Jurkat, Clone E6-1 (cell line): Measurements from ENCODE around the gene ABCC5.

Experiments used
- DNase-seq: peaks from one replicate; pipeline ENCODE4 v3.0.0-alpha.2; 2011; ENCODE audit warnings: low read depth, low spot score
- H3K4me3 ChIP-seq: 2 replicates; pipeline ENCODE4 v1.5.1; 2011; ENCODE audit warnings: mild to moderate bottlenecking, low read length, control low read depth, moderate library complexity

ABCC5 gene

DNA sequence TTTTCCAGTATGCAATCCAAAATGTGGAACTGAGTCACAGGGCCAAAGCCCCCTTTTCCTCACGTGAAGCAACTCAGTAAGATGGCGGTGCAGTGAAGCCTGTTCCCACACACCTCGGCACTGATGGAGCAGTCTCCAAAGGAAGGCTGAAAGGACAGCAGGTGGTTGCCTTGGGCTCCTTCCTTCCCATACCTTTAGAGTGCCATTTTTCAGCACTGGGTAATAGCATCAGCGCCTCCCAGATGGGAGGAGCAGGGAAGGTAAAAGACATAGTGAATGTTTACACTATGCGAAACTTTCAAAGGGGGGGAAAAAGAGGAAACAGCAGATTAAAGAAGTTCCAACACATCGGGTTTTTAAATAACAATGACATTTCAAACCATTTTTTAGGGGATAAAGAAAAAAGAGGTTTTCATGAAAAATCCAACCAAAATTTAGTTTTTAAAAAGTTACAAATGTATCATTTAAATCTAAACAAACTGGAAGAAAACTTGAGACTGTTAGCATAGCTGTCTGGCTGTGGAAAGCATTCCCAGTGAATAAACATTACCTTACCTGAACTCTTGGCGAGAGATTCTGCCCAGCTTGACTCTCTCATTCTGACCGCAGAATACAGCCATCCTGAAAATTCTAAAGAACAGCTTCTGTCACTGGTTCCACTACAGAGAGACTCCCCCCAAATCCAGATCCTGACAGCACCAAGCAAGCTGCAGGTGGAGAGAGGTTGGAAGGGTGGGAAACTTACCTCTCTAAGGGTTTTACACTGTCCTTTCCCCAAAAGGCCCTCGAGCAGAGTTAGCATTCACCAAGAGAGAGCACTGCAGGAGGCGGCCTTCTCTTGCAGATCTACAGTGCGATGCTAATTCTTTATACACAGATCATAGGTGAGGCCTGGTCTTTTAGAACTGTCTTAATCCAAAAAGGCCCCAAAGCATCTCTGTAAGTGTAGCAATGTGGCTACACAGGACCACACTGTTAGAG, 32.6 kb downstream of the ABCC5 start:
- no peak for DNase-seq
- H3K4me3 ChIP-seq = no peak overlapping the region

DNA sequence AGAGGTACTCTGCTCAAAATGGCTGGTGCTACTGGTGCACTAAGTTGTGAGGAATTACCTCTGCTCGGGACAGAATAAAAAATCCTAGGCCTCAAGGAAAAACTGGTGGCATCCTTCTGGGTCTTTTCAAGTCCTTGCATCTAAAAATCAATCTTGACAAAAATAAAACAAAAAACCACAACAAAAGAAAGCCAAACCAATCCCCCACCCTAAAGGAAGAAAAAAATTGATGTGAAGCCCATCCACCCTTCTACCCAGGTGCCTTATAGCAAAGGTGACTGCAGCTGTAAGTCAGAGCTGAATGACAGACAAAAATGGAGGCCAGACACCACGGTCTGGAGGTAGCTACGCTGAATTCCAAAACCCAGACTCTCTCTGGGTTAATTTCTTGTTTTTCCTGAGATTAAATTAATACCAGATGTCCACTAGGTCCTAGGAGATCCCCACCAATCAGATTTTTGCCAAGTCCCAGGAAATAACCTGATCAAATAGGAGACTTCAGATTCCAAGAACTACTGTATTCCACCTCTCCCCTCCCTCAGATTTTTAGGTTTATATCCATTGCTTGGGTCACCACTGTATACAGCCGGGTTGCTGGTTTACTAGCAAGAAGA, 33.5 kb downstream of the ABCC5 start:
- DNase-seq = peak; percentile 50
- H3K4me3 ChIP-seq = no peak overlapping the region

DNA sequence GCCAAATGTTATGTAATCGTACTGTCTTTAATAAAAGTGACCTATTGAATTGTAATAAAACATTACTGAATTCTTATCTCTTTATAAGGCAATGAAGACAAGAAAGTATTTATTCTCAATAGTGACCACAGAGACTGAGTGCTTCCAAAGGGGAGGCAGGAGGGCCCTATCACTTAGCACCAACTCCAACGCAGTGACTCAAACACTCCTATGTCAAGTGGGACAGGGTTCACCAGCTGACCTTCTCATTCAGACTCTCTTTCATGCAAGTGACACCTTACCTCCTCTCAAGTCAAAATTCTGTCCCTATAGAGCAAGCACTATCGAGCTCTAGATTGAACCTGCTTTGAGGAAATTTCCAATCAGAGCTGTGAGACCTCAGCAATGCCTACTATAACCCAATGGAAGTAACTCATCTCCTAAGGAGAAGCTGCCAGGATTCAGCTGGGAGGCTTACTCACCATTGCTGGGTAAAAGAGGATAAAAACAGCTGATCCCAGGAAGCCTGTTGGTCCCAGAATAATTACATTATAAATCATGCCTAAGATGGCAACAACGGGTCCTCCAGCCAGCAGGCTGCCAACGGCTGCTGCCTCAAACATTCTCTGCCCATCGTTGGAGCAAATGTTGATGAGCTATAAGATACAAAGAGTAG, 35.6 kb downstream of the ABCC5 start:
- H3K4me3 ChIP-seq = no peak overlapping the region
- no peak for DNase-seq

DNA sequence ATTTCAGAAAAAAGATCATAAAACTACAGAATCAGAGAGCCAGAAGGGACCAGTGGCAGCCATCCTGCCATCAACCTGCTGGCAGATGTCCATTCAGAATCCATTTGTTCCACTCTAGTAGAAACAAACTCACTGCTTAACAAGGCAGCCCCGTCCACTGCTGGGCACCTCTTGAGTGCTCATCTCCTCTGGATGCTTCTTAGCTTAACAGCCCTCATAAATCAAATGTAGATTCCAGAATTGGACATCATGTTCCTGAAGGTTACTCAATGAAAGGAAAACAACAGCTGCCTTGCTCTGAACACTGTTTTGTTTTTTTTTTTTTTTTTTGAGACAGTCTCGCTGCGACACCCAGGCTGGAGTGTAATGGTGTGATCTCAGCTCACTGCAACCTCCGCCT, 37.3 kb downstream of the ABCC5 start:
- no peak for DNase-seq
- H3K4me3 ChIP-seq = no peak overlapping the region

DNA sequence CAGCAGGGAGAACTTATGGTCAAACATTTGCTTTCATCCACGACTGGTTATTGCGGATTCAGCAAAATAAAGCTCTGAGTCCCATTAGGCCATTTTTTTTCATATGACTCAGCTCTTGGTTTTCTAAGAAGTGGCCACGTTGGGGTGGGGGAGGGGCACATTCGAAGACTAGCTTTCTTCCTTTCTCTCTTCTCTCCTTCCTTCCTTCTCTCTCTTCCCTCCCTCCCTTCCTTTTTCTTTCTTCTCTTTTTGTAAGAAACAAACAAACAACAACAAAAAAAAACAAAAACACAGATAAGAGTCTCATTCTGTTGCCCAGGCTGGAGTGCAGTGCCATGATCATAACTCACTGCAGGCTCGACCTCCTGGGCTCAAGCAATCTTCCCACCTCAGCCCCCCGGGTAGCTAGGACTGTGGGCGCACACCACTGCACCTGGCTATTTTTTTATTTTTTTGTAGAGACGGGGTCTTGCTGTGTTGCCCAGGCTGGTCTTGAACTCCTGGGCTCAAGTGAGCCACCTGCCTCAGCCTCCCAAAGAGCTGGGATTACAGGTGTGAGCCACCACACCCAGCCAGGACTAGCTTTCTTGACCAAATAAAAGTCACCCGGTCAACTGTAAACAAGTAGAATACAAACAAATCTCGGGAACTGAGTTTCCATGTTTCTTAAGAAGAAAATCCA, 41.6 kb downstream of the ABCC5 start:
- no peak overlapping the region for H3K4me3 ChIP-seq
- no peak for DNase-seq

DNA sequence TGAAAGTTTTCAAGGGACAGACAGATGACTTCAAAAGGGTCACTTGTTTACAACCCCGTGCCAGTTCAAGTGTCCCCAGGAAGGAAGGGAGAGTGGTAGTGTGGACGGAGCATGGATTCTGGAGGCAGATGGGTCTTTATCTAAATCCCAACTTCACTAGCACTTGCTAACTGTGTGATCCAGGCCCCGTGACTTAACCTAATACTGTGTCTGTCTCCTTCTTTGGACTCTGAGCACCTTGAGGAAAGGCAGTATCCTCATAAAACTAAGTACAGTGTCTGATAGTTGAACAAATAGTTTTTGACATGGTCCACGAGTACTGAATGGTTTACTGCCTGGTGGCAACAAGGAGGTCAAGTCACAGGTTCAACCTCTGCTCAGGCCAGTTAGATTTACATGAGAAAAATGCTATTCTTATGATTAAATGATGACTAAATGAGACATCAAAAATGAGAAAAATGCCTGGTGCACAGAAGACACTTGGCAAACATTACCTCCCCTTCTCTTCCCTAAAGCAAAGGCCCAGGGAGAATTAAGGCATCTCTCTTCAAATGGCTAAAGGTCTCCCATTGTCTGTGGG, 48.9 kb downstream of the ABCC5 start:
- DNase-seq = no peak
- H3K4me3 ChIP-seq = no peak overlapping the region

DNA sequence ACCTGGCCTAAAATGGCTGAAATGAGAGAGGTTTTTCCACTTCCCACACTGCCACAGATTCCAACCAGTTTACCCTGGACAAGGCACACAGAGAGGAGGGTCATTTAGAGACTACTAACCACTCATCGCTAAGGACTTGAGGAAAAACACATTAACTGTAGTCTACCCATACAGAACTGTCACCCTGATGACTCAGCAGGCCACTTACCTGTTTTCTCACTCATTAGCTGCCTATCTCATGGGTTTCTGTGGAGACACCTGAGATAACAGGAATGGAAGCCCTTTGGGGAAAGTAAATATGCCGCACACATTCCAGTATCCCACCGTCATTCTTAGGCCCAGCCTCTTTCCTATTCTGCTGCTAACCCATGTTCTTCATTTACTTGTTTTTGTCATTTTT, 50.0 kb downstream of the ABCC5 start:
- no peak overlapping the region for H3K4me3 ChIP-seq
- no peak for DNase-seq

DNA sequence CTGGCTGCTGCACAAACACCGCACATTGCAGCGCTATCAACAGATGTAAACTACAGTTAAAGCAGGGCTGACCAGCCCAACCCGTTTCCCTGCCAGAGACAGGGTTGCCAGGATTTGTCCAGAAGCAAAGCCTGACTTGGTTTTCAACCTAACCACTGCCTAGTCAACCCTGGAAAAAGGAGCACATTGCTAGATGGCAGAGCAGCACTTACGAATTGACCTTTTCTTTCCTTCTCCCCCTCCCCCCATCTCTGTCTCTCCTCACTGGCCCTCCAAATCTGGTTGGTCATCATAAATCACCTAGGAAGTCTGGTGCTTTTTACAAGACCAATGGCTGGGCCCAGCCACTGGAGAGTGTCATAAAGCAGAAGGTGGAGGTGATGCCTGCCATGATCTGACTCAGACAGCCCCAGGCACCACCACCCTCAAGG, 51.3 kb downstream of the ABCC5 start:
- H3K4me3 ChIP-seq = no peak overlapping the region
- DNase-seq = no peak

DNA sequence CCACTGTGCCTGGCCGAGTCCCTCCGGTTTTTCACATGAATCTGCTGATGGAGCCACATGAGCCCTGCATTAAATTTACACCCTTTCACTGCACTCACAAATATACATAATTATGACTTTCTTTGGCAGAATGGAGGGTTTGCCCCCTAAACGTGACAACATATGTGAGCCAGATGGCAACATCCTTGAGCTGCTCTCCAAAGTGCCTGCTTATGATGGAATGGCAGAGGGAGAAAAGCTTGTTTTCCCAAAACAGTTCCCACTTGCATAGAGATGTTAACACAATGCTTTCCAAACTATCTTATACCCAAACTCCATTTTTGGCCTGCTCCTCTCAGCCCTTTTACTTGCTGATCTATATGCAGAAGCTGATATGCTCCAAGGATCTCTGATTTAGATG, 54.9 kb downstream of the ABCC5 start:
- DNase-seq = no peak
- no peak overlapping the region for H3K4me3 ChIP-seq

DNA sequence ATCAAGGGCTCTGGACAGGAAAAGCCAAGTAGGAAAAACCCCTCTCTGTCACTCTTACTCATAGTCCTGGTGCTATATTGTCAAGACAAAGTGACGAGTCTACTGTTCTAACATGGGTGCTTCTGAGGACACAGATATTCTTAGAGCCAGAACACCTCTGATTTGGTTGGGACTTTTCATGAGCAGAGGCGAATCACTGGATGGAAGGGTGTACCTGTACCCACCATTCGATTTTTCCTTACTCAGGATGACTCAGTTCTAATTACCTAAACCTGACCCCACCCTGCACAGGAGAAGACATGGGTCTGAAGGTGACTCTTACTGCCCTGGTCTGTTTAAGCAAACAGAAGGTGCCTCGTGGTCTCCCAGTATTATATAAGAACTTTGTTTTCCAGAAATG, 58.5 kb downstream of the ABCC5 start:
- H3K4me3 ChIP-seq = no peak overlapping the region
- DNase-seq = no peak

DNA sequence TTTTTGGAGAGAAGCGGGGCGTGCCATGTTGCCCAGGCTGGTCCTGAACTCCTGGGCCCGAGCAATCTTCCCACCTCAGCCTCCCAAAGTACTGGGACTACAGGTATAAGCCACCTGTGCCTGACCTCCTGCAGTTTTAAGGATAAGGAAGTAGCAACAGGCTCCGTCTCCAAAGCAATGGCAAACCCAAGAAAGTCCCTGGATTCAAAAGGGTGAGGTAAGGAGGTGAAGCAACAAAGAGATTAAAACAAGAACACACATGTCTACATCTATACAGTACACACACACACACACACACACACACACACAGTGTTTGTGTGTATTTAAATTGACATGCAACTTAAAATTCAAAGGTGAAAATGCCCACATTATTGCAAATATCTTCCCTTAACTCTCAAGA, 58.9 kb downstream of the ABCC5 start:
- H3K4me3 ChIP-seq = no peak overlapping the region

DNA sequence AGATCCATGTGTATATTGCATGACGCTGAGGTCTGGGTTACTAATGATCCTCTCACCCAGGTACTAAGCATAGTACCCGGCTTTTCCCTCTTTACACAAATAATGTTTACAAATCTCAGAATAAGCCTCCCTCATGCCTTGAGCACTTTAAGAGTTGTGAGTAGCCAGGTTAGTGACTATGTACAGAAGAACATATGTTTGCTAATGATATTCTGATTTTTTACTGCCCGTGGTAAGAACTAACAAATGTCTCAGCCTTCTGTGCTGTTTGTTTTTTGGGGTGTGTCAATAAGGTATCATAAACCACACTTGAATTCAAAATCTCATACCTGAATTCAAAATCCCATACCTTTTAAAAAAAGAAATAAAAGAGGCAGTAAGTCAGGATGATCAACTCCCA, 59.5 kb downstream of the ABCC5 start:
- no peak overlapping the region for H3K4me3 ChIP-seq
- DNase-seq = no peak

More for the DNA sequence above, 58.9 kb downstream of the ABCC5 start:
- DNase-seq = no peak

DNA sequence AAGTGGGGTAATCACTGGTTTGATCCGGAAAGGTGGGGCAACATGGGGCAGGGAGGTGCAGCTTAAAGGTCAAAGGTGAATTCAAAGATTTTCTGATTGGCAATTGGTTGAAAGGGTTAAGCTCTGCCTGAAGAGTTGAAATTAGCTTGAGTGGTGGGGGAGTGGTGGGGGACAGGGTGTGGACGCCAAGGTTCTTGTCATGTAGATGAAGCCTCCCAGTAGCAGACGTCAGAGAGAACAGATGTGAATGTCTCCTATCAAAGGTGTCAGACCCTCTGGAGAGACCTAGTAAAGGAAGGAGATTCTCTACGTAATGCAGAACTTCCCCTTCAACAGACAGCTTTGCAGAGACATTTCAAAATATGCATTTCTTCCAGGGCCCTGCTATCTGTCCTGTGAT, 62.8 kb downstream of the ABCC5 start:
- no peak overlapping the region for H3K4me3 ChIP-seq
- no peak for DNase-seq

DNA sequence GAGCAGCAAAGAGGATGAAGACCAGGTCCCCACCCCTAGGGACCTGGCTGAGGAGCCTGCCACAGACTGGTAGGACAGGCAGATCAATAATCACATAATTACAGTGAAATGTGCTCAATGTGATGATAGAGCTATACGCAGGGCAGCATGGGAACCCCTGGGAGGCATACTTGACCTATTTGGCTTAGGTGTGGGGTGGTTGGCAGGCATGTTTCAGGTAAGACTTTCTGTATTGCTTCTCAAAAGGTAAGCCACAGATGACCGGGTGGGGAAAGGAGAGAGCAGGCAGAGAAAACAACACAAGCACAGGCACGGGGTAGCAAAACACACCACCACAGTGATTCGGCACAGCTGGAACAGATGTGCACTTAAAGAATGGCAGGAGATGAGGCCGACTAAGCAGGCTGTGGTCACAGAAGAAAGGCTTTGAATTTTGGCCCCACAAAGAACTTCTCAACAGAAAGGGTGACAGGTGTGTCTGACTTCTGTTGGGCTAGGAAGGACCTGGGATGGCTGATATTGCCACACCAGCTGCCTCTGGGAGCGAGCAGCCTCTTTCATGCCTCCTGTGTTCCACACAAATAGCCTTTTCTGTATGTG, 64.1 kb downstream of the ABCC5 start:
- H3K4me3 ChIP-seq = no peak overlapping the region
- DNase-seq = peak; percentile 75

DNA sequence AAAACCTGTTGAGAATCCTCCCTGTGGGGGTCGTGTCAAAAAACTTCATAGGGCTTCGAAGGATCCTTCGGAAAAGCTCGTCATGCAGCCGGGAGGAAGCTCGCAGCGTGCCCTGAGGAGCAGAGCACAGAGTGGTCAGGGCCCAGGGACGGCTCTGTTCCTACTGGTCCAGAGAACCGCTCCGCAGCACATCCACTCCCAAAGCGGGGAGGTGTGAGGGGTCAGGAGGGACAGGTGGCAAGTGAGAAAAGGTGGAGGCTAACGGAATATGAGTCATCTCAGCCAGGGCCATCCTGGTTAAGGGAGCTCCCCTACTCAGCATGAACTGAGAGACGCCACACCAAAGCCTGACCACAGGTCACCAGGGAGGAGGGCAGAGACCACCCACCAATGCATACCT, 66.2 kb downstream of the ABCC5 start:
- no peak overlapping the region for H3K4me3 ChIP-seq
- no peak for DNase-seq

DNA sequence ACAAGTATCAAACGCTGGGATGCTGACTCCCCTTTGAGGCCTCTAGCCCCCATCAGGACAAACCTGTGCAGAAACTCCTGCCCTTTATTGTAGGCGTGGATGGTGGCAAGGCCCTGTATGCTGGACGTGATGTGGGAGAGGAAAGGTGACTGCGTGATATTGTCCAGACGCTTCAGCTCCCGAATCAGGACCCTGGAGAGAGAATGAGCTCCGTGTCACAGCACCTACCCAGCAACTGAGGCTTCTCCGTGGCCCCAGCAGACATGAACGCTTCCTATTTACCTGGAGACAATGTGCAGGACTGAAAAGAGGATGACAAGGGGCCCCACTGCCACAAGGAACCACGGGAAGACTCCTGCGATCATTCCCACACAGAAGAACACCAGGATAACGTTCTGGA, 68.0 kb downstream of the ABCC5 start:
- DNase-seq = no peak
- H3K4me3 ChIP-seq = no peak overlapping the region

DNA sequence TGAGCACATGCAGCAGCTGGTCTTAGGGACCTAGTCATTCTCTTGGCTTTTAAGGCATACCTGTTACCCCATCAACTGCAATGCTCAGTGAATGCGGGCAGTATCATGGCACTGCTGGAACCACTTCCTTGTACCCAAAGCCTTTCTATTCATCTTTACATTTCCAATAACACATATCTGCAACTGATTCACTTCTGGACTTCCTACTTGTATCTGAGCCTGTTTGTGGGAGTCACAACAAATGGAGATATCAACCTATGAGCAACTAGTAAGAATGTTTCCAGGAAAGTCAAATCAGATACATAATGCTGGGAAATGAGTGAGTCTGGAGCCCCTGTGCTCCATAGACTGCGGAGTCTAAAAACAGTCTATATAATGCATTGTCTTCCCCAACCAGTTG, 71.6 kb downstream of the ABCC5 start:
- no peak overlapping the region for H3K4me3 ChIP-seq
- DNase-seq = no peak

DNA sequence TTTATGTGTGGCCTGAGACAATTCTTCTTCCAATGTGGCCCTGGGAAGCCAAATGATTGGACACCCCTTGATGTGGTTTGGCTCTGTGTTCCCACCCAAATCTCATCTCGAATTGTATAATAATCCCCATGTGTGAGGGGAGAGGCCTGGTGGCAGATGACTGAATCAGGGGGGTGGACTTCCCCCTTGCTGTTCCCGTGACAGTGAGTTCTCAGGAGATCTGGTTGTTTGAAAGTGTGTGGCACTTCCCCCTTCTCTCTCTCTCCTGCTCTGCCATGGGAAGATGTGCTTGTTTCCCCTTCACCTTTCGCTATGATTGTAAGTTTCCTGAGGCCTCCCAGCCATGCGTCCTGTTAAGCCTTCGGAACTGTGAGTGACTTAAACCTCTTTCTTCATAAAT, 72.9 kb downstream of the ABCC5 start:
- H3K4me3 ChIP-seq = no peak overlapping the region
- DNase-seq = no peak

DNA sequence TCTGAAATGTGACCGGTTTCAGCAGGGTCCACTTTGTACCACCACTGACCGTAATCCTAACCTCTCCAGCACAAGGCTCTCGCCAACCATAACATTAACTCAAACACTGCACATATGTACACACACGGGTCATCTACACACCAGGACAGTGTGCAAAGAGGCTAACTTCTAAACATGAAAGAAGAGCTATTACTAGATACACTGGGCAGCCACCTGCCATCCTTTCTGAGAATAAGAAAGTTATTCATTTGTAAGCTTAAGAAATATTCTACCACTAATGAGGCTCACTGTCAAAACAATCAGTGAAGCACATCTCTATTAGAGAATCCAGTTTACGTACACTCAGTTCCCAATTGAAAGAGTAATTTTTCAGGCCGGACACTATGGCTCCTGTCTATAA, 73.9 kb downstream of the ABCC5 start:
- no peak for DNase-seq
- no peak overlapping the region for H3K4me3 ChIP-seq
